ENCODE measurements around the gene RASSF4.

The RASSF4 gene

DNA sequence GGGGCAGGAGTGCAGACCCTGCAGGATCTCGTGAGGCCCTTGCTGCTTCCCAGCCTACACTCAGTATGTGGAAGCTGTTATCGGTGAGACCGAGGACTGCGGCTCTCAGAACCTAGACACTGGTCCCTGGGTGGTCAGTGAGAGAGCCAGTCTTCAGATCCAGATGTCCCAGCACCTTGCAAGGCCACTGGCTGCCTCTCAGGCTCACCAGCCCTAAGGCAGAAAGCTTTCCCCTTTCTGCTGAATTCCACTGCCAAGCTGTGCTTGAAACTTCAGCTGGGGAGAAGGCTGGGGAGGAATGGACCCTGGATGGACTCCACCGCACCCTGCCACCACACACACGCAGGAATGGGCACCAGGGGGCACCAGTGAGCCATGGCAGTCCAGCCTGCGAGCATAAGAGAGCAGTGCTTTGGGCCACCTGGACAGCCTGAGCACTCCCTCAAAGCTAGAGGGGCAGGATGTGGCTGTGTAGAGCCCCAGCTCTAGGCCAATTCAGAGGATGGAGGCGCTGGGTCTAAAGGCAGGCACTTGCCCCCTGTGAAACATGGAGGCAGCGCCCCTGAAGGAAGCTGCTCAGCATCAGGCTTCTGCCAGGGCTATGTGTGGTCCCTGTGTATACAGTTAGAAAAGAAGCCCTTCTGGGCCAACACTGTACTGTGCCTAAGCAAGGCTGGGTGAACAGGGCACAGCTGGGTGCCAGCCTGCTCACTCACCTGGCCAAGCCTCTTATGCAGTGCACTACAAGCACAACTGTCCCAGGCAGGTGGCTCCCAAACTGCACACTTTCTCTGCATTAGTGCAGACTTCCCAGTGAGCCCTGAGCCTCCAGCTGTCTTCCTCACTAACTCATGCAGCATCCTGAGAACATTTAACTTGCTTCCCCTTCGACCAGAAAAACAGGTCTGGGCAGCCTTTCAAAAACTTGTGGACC, 26.8 kb upstream of the RASSF4 start:
- TF ChIP-seq, protein P1, sequence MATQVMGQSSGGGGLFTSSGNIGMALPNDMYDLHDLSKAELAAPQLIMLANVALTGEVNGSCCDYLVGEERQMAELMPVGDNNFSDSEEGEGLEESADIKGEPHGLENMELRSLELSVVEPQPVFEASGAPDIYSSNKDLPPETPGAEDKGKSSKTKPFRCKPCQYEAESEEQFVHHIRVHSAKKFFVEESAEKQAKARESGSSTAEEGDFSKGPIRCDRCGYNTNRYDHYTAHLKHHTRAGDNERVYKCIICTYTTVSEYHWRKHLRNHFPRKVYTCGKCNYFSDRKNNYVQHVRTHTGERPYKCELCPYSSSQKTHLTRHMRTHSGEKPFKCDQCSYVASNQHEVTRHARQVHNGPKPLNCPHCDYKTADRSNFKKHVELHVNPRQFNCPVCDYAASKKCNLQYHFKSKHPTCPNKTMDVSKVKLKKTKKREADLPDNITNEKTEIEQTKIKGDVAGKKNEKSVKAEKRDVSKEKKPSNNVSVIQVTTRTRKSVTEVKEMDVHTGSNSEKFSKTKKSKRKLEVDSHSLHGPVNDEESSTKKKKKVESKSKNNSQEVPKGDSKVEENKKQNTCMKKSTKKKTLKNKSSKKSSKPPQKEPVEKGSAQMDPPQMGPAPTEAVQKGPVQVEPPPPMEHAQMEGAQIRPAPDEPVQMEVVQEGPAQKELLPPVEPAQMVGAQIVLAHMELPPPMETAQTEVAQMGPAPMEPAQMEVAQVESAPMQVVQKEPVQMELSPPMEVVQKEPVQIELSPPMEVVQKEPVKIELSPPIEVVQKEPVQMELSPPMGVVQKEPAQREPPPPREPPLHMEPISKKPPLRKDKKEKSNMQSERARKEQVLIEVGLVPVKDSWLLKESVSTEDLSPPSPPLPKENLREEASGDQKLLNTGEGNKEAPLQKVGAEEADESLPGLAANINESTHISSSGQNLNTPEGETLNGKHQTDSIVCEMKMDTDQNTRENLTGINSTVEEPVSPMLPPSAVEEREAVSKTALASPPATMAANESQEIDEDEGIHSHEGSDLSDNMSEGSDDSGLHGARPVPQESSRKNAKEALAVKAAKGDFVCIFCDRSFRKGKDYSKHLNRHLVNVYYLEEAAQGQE (IDR thresholded peaks at IDR 0.05; ENCODE audit: insufficient replicate concordance, low read depth) = no peak
- TF ChIP-seq, protein P2, sequence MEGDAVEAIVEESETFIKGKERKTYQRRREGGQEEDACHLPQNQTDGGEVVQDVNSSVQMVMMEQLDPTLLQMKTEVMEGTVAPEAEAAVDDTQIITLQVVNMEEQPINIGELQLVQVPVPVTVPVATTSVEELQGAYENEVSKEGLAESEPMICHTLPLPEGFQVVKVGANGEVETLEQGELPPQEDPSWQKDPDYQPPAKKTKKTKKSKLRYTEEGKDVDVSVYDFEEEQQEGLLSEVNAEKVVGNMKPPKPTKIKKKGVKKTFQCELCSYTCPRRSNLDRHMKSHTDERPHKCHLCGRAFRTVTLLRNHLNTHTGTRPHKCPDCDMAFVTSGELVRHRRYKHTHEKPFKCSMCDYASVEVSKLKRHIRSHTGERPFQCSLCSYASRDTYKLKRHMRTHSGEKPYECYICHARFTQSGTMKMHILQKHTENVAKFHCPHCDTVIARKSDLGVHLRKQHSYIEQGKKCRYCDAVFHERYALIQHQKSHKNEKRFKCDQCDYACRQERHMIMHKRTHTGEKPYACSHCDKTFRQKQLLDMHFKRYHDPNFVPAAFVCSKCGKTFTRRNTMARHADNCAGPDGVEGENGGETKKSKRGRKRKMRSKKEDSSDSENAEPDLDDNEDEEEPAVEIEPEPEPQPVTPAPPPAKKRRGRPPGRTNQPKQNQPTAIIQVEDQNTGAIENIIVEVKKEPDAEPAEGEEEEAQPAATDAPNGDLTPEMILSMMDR (IDR thresholded peaks at IDR 0.05; ENCODE audit: insufficient read depth, low read length) = peak; percentile 96
- Histone ChIP-seq H3K4me3 (replicated peaks; ENCODE audit: insufficient read depth, low read length) (no peak overlapping the region), H3K27me3 (ENCODE audit: insufficient read depth, poor library complexity, severe bottlenecking) (no peaks in the 10 kb centered on the region), H3K27ac (replicated peaks) (peak overlapping the region; percentile 36; the same call in 1 of the 2 replicates)
- peak; percentile 68 to 91 for DNase-seq (ENCODE audit: low read depth in 1 of 2, low spot score in 1 of 2)

DNA sequence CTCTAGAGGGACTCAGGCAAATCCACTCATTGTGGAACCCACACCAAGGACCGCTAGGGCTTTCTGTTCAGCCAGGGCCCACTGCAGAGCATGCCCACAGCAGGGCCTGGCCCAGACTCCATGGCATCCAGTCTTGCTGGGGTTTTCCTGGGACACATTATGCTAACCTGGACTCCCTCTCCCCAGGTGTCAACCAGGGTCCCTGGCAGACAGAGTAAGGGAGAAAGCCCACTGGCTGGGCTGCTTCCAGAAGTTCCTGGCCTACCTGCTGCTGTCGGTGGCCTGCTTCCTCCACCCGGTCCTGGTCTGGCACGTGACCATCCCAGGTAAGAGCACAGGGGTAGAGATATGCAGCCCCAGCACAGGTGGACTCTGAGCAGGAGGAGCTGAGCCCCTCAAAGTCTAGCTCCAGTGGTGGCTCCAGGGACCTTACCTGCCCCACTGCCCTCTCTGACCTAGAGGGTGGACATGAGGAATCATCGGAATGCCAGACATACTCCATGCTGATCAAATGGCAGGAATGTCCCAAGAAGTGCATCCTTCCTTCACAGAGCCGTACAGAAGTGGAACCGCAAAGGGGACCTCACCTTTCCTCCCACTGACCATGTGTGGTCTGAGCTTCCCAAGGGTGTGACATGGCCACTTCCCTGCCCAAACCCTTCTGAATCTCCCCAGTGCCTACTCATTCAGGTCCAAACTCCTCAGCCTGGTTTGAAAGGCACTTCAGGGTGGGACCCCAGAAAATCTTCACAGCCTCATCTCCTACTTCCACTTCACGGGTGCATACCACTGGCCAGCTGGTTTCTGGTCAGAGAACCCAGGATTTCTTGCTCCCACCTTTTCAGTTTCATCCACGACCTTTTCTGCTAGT, 25.9 kb upstream of the RASSF4 start:
- peak overlapping the region; percentile 36; the same call in 1 of the 2 replicates for H3K27ac ChIP-seq (replicated peaks)

More for the DNA sequence above, 25.9 kb upstream of the RASSF4 start:
- Histone ChIP-seq H3K27me3 (ENCODE audit: insufficient read depth, poor library complexity, severe bottlenecking) (no peaks in the 10 kb centered on the region), H3K4me3 (replicated peaks; ENCODE audit: insufficient read depth, low read length) (no peak overlapping the region)
- TF ChIP-seq, protein P2 (IDR thresholded peaks at IDR 0.05; ENCODE audit: insufficient read depth, low read length) = no peak
- TF ChIP-seq POLR2AphosphoS5 (IDR thresholded peaks at IDR 0.05; ENCODE audit: low read depth) = no peak
- no peak for TF ChIP-seq GABPA (IDR thresholded peaks at IDR 0.05; ENCODE audit: low read depth)
- TF ChIP-seq, protein P1 (IDR thresholded peaks at IDR 0.05; ENCODE audit: insufficient replicate concordance, low read depth) = no peak
- TF ChIP-seq SPI1 (IDR thresholded peaks at IDR 0.05; ENCODE audit: borderline replicate concordance, low read depth) = no peak
- no peak for DNase-seq (ENCODE audit: low read depth in 1 of 2, low spot score in 1 of 2)
